ENCODE measurements around the gene TEDC2. TPM values are rescaled to one million over a fixed set of nuclear protein-coding genes. Genes with fewer than 3 reads are reported as not detected.

Gene TEDC2
- total and polyA plus RNA-seq, 9 of the 15 experiments (the other 6 are each of a cell fraction or from before 2014, with no cell fraction given) = 0.75 to 57.0 (median 17.6) TPM

- peaks cover 25 to 93% of the 10 kb centered on the region in 2 experiments for H3K4me1 ChIP-seq (replicated peaks in 1 of 2; ENCODE audit: control insufficient read depth in 2 of 2, insufficient read depth in 2 of 2, low read length in 2 of 2)
- H3K4me2 ChIP-seq (ENCODE audit: insufficient read depth, low read length) = peak overlapping the region; percentile 34; the same call in 1 of the 2 replicates
- ChIA-PET POLR2A (interaction anchor here (1.0 to 1.4 kb wide), 2 partner anchors 13 to 29 kb away, joined by 3 read pairs; no protein-coding TSS in a partner anchor), CTCF (ENCODE audit: low intra/inter-chr PET ratio) (interaction anchor here (1.1 kb wide), 1 partner anchor 29 kb away, joined by 3 read pairs; no protein-coding TSS in a partner anchor)
- no peak for DNase-seq (ENCODE audit: extremely low read depth in 1 of 4, low spot score in 3 of 4)
- intact Hi-C loops (cut with micrococcal nuclease) (no loop called here), in situ Hi-C loops (cut with MboI) (no loop called here)
- peaks cover 3% of the 10 kb centered on the region; the same call in 1 of the 2 replicates for H4K20me1 ChIP-seq (replicated peaks; ENCODE audit: control insufficient read depth, insufficient read depth, low read length)
- ATAC-seq = no peak
- H3K36me3 ChIP-seq (ENCODE audit: control insufficient read depth, insufficient read depth, low read length) = no peaks in the 10 kb centered on the region; the same call in 2 of the 3 replicates
- no peak for FAIRE-seq
- peaks cover 38% of the 10 kb centered on the region for H3K79me2 ChIP-seq (ENCODE audit: control insufficient read depth, insufficient read depth, low read length)
- H3K9me1 ChIP-seq (ENCODE audit: control insufficient read depth, insufficient read depth, low read length) = no peaks in the 10 kb centered on the region
- no peak overlapping the region for H2AFZ ChIP-seq (ENCODE audit: low read depth, low read length)
- no peaks in the 10 kb centered on the region for H3K27me3 ChIP-seq (ENCODE audit: control insufficient read depth in 2 of 2, insufficient read depth in 2 of 2, low read length in 2 of 2)
- 82% methylated on average over 8 of the region's 14 CpGs for WGBS (ENCODE audit: insufficient coverage, low coverage, missing lambda C conversion rate)
- H3K4me3 ChIP-seq = peak overlapping the region; percentile 76; the same call in 1 of the 2 replicates
- TF ChIP-seq POLR3G (IDR thresholded peaks at IDR 0.05; ENCODE audit: extremely low read depth, insufficient read length, insufficient replicate concordance) (no peak), POLR2G (IDR thresholded peaks at IDR 0.05; ENCODE audit: low read depth, low read length) (peak; percentile 45), ZBTB33 (CRISPR knock-in tag; IDR thresholded peaks at IDR 0.05) (peak; percentile 96)
- H3K9me3 ChIP-seq (replicated peaks; ENCODE audit: control insufficient read depth, insufficient read depth, low read depth, low read length) = no peaks in the 10 kb centered on the region
- H3K27ac ChIP-seq (ENCODE audit: extremely low read depth, low read depth, low read length) = no peak overlapping the region
- peak overlapping the region in 1 of 2 experiments; percentile 98; a peak in 2 of 4 replicates for H3K9ac ChIP-seq (ENCODE audit: insufficient read depth in 1 of 2, low read depth in 2 of 2, low read length in 2 of 2)
- TSS peak; percentile 37 for BruUV-seq (replicated peaks)
Observed at GRCh38 chr16:2472885-2473445, 13.1 kb downstream of the TEDC2 start.

All from K562 (cell line).